Heart right ventricle (tissue), 16 donors: Measurements from ENCODE around the gene KREMEN2. TPM values are rescaled to one million over a fixed set of nuclear protein-coding genes. Genes with fewer than 3 reads are reported as not detected.

ENCODE experiments used
- ATAC-seq, 8 donors: fragments of 200-7000 bp; cut with Tn5 transposase; one replicate each; pipeline ENCODE4 v1.9.1; 2020; ENCODE audit warnings: mild to moderate bottlenecking in 8 of 8, moderate library complexity in 8 of 8, moderate number of reproducible peaks in 1 of 8
- DNase-seq, 2 donors: peaks; one replicate each; pipeline ENCODE4 v3.0.0-alpha.2; 2020
- H3K27ac ChIP-seq, 10 donors: fragments of 200-600 bp; sonication (generic) in 2 of 10; one replicate each; pipeline versions ENCODE4 v1.5.0 to v1.8.0; 2020 to 2022; ENCODE audit warnings: mild to moderate bottlenecking in 3 of 10
- H3K27me3 ChIP-seq, 7 donors: fragments of 200-600 bp; one replicate each; pipeline ENCODE4 v1.8.0; 2021 to 2022; ENCODE audit warnings: mild to moderate bottlenecking in 2 of 7
- H3K36me3 ChIP-seq, 9 donors: fragments of 200-600 bp; sonication (generic) in 1 of 9; one replicate each; pipeline versions ENCODE4 v1.5.0 to v1.8.0; 2020 to 2022; ENCODE audit warnings: mild to moderate bottlenecking in 2 of 9
- H3K4me1 ChIP-seq, 9 donors: fragments of 200-600 bp; sonication (generic) in 1 of 9; one replicate each; pipeline versions ENCODE4 v1.5.0 to v1.8.0; 2020 to 2022; ENCODE audit warnings: mild to moderate bottlenecking in 4 of 9
- H3K4me3 ChIP-seq, 10 donors: fragments of 200-600 bp; sonication (generic) in 2 of 10; one replicate each; pipeline versions ENCODE4 v1.5.0 to v1.8.0; 2020 to 2022; ENCODE audit warnings: mild to moderate bottlenecking in 7 of 10, moderate library complexity in 2 of 10
- H3K9me3 ChIP-seq, 11 donors: fragments of 200-600 bp in 10 of 11; sonication (generic) in 2 of 11; one replicate each; pipeline versions ENCODE4 v1.5.0 to v1.8.0; 2013 to 2022; ENCODE audit warnings: mild to moderate bottlenecking in 2 of 11, control low read depth in 1 of 11, moderate library complexity in 1 of 11
- WGBS, 2 donors: extraction: QIAGEN DNeasy Blood & Tissue Kit; methylation state at CpG; one replicate each; pipeline ENCODE4 v1.1.7; 2013; ENCODE audit warnings: inconsistent platforms in 1 of 2; 5-methylcytosine and 5-hydroxymethylcytosine counted together
- intact Hi-C, 10 donors: fragments of 100-400 bp; cut with DNase I; formaldehyde crosslinking; loops; one replicate each; pipeline versions ENCODE4 v1.11.1 to v1.14.2; 2022
- polyA plus RNA-seq, 2 donors: library from polyadenylated mRNA; stranded (reverse); fragments of 200-250 nt; gene quantifications; one replicate each; pipeline ENCODE4 v1.2.3, GENCODE V29; 2013
- total RNA-seq, 10 donors: library from RNA; stranded (reverse); fragmentation: NEBNext Ultra II Directional in 3 of 10; extraction: Animal tissue kit (Norgen Biotek cat#: 25700) in 3 of 10; gene quantifications; one replicate each; pipeline versions ENCODE4 v1.2.1 to v1.2.4, GENCODE V29; 2021 to 2023
- TF ChIP-seq, protein P1 (sequence below), 9 donors: fragments of 200-600 bp; sonication (generic) in 2 of 9; IDR thresholded peaks; one replicate each; pipeline versions ENCODE4 v1.5.0 to v1.8.0; 2021 to 2022; ENCODE audit warnings: antibody characterized with exemption in 9 of 9, mild to moderate bottlenecking in 5 of 9, moderate library complexity in 1 of 9
- donor health status: Arrhythmogenic right ventricular cardiomyopathy.
- donor health status: ischemic (EF 13 %, LVEDD 7.1; RV severe dilation, severe dysfunction).
- donor health status: healthy with polysubstance abuse.
- donor health status: DM: no; HTN: yes; CAD: no.
- donor health status: DM: no; HTN: no; CAD: no.
- donor health status: ischemic (EF 25% LVEDD 6.9; RV normal size, moderate dysfunction).
- donor health status: ischemic (EF 25% LVEDD 5.7; RV mildly dilated, moderate dysfunction).
- donor health status: healthy.
- donor health status: DM: yes; HTN: yes; CAD: no.
- donor health status: Ischemic cardiomyopathy.
- donor health status: ischemic (EF 35%, LVEDD 5.7; RV mildly dilated, moderate dysfunction).
- donor health status: nonischemic (EF 11% LVEDD 7.7; RV severe dilation, severe dysfunction).
- donor health status: DM: yes; HTN: yes; CAD: no.
- donor health status: PGD.
- donor health status: ischemic (EF 29% LVEDD 5.4; RV normal size, mild dysfunction).
- donor health status: nonischemic (EF 23%, LVEDD 6.1; RV moderate dilation, normal function).

Gene KREMEN2
- total and polyA plus RNA-seq, 12 donors, result not detected

DNA sequence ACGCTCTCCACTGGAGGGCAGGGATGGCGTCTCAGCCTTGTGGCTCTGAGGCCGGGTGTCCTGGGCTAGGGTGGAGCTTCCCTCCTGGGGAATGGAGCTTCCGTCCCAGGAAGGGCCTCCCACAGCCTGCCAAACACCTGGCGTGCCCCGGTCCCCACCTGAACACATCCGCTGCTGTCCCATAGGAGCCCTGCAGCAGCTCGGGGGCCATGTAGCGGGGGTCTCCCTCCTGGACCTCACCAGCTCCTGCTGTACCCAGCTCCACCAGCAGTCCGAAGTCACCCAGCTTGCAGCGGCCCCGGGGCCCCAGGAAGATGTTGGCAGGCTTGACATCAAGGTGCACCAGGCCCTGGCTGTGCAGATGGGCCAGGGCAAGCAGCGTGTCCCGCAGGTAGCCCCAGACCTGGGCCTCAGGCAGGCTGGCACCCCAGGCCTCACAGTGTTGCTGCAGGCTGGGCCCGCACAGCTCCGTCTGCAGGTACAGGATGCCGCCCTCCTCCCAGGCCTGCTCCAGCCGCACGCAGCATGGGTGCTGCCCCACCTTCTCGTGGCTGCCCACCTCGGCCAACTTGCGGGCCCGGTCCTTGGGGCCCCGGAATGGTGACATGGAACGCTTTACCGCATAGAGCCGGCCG lies 11.2 kb downstream of the KREMEN2 start:
- intact Hi-C loops, result no loop called here
- Histone ChIP-seq H3K9me3 (no peaks in the 10 kb centered on the region), H3K4me3 (no peak overlapping the region), H3K27me3 (peaks cover 0 to 12% (median 7%) of the 10 kb centered on the region in 7 donors), H3K4me1 (peaks cover 0 to 29% (median 15%) of the 10 kb centered on the region in 9 donors), H3K36me3 (peaks cover 0 to 26% (median 0%) of the 10 kb centered on the region in 9 donors), H3K27ac (no peak overlapping the region)
- ATAC-seq (no peak), DNase-seq (no peak)
- 95% methylated on average over 28 of the region's 28 CpGs for WGBS, 2 donors
- TF ChIP-seq, protein P1, sequence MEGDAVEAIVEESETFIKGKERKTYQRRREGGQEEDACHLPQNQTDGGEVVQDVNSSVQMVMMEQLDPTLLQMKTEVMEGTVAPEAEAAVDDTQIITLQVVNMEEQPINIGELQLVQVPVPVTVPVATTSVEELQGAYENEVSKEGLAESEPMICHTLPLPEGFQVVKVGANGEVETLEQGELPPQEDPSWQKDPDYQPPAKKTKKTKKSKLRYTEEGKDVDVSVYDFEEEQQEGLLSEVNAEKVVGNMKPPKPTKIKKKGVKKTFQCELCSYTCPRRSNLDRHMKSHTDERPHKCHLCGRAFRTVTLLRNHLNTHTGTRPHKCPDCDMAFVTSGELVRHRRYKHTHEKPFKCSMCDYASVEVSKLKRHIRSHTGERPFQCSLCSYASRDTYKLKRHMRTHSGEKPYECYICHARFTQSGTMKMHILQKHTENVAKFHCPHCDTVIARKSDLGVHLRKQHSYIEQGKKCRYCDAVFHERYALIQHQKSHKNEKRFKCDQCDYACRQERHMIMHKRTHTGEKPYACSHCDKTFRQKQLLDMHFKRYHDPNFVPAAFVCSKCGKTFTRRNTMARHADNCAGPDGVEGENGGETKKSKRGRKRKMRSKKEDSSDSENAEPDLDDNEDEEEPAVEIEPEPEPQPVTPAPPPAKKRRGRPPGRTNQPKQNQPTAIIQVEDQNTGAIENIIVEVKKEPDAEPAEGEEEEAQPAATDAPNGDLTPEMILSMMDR (IDR thresholded peaks at IDR 0.05), result no peak

DNA sequence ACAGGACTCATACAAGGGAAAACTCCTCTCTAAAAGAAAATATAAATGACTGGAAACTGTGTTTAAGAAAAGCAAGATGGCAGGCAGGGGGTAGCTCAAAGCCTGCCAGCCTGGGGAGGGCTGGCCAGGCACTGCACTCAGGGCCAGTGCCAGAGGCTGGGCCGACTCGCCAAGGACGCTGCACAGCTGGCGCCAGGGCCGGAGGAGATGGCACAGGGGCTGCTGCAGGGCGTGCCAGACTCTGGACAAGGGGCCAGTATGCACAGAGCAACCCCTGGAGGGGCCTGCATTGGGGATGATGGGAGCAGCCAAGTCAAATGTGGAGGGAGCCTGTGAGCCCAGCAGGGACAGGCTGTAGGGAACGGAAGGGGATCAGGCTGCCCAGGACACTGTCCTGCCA lies 12.1 kb downstream of the KREMEN2 start:
- 94 to 95% methylated on average over 7 of the region's 7 CpGs for WGBS, 2 donors
- DNase-seq (no peak), ATAC-seq (no peak)
- H3K4me3 ChIP-seq, result no peak overlapping the region
- intact Hi-C loops, result no loop called here
- H3K9me3 ChIP-seq, result no peaks in the 10 kb centered on the region
- peaks cover 0 to 12% (median 7%) of the 10 kb centered on the region in 7 donors for H3K27me3 ChIP-seq
- TF ChIP-seq, protein P1 (IDR thresholded peaks at IDR 0.05), result no peak
- H3K36me3 ChIP-seq, result peaks cover 0 to 26% (median 0%) of the 10 kb centered on the region in 9 donors
- no peak overlapping the region for H3K27ac ChIP-seq
- H3K4me1 ChIP-seq, result peaks cover 0 to 29% (median 15%) of the 10 kb centered on the region in 9 donors

DNA sequence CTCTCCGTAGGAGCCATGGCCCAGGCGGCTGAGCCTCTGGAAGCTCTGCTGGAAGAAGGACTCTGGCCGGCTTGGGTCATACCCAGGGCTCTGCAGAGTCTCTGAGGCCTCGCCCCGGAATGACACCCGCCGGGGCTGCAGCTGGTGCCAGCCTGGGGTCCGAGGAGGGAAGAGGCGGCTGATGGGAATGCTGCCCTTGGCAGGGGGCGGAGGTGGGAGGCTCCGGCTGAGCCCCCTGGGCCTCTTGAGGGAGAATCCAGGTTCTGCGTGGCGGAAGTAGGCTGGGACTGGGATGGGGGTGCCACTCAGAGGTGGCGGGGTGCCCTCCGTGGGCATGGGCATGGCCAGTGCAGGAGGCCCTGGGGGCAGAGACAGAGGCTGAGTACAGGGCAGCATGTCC lies 12.6 kb downstream of the KREMEN2 start:
- H3K9me3 ChIP-seq, result no peaks in the 10 kb centered on the region
- peaks cover 0 to 29% (median 19%) of the 10 kb centered on the region in 9 donors for H3K4me1 ChIP-seq
- H3K36me3 ChIP-seq, result peaks cover 0 to 25% (median 0%) of the 10 kb centered on the region in 9 donors
- H3K27ac ChIP-seq, result no peak overlapping the region
- 93 to 97% methylated on average over 15 of the region's 15 CpGs for WGBS, 2 donors
- H3K27me3 ChIP-seq, result peaks cover 0 to 12% (median 7%) of the 10 kb centered on the region in 7 donors
- TF ChIP-seq, protein P1 (IDR thresholded peaks at IDR 0.05), result no peak
- ATAC-seq (no peak), DNase-seq (no peak)
- no peak overlapping the region for H3K4me3 ChIP-seq
- intact Hi-C loops, result no loop called here

DNA sequence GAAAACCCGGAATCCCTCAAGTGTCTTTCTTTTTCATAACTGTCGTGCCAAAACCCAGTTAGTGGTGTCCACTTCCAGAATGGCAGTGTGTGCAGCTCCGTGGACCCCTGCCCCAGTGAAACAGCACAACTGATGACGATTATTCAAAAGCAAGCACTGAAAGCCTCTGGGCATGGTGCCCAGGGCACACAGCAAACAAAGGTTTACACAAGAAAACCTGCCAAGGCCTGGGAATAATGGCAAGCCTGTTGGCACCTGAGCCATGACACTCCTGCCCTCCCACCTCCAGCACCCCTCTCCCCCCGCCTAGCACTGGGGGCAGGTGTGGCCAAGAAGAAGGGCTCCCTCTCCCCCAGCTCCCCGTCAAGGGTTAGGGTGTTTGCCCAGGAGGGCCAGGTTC lies 13.4 kb downstream of the KREMEN2 start:
- H3K4me1 ChIP-seq, result peaks cover 0 to 29% (median 17%) of the 10 kb centered on the region in 9 donors
- TF ChIP-seq, protein P1 (IDR thresholded peaks at IDR 0.05), result no peak
- peaks cover 0 to 17% (median 0%) of the 10 kb centered on the region in 9 donors for H3K36me3 ChIP-seq
- peaks cover 0 to 12% (median 7%) of the 10 kb centered on the region in 7 donors for H3K27me3 ChIP-seq
- H3K4me3 ChIP-seq, result no peak overlapping the region
- no peak for ATAC-seq
- H3K27ac ChIP-seq, result no peak overlapping the region
- DNase-seq, result no peak
- intact Hi-C loops, result no loop called here
- no peaks in the 10 kb centered on the region for H3K9me3 ChIP-seq
- 87% methylated on average over 6 of the region's 6 CpGs for WGBS, 2 donors
